ENCODE results near the gene LETM1. TPM values are rescaled to one million over a fixed set of nuclear protein-coding genes. Genes with fewer than 3 reads are reported as not detected.

The LETM1 gene
- total and polyA plus RNA-seq, 2 of the 8 experiments (the other 6 are each of a cell fraction or from before 2014, with no cell fraction given): 19.8 to 50.1 TPM

DNA sequence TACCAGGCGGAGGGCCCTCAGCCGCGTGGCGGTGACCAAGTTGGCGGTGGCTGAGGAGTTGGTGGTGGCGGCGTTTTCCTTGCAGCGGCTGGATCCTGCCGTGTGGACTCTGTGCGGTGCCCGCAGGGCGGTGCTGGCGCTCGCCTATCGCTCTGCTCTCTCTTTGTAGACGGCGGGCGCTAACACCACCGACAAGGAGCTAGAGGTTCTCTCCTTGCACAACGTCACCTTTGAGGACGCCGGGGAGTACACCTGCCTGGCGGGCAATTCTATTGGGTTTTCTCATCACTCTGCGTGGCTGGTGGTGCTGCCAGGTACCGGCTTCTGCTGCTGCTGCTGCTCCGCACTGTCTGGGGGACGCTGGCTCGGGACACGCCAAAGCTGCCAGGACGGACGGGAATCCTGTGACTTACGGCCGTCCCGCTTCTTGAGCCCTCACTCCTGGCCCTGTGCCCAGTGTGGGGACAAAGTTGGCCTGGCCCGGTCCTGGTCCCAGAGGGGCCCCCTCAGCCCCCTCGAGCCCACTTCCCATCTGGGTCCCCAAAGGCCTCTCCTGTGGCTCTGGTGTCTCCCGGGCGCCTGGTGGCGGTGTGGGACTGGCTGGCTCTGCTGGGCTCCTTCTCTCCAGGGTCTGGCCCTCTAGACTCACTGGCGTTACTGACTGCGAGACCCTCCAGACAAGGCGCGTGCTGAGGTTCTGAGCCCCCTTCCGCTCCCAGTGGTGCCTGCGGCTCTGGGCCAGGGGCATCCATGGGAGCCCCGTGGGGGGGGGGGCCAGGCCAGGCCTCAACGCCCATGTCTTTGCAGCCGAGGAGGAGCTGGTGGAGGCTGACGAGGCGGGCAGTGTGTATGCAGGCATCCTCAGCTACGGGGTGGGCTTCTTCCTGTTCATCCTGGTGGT, 52.2 kb downstream of the LETM1 start:
- no peak overlapping the region for H2AFZ ChIP-seq (ENCODE audit: low read length)
- no peak overlapping the region for H2BK20ac ChIP-seq (ENCODE audit: low read length)
- no peaks in the 10 kb centered on the region for H3K9me3 ChIP-seq (ENCODE audit: insufficient read depth in 2 of 2, low read depth in 1 of 2, low read length in 1 of 2)
- DNase-seq (ENCODE audit: low read depth in 1 of 2, low spot score in 2 of 2) (no peak), FAIRE-seq (no peak)
- no peak overlapping the region for H3K4ac ChIP-seq (replicated peaks; ENCODE audit: insufficient read length, low read depth, low read length)
- no peak overlapping the region for H3K14ac ChIP-seq (ENCODE audit: insufficient read length)
- H2BK12ac ChIP-seq (ENCODE audit: low read depth, low read length): no peak overlapping the region
- H2BK15ac ChIP-seq (ENCODE audit: low read length): no peak overlapping the region
- no peaks in the 10 kb centered on the region for H3K27me3 ChIP-seq (replicated peaks in 1 of 4; ENCODE audit: control insufficient read depth in 3 of 4, extremely low read depth in 1 of 4, insufficient read depth in 3 of 4, low read length in 3 of 4)
- H4K5ac ChIP-seq (ENCODE audit: insufficient read length, low read depth, low read length): no peak overlapping the region
- no peak overlapping the region for H4K91ac ChIP-seq (replicated peaks; ENCODE audit: insufficient read length, low read length)
- no peaks in the 10 kb centered on the region; the same call in 1 of the 2 replicates for H3K79me1 ChIP-seq (ENCODE audit: low read depth, low read length)
- no peak overlapping the region for H3K9ac ChIP-seq (replicated peaks in 1 of 4; ENCODE audit: extremely low read depth in 1 of 4, low read depth in 3 of 4, low read length in 3 of 4)
- no peak overlapping the region for H3K4me2 ChIP-seq (ENCODE audit: insufficient read depth in 1 of 2, low read depth in 2 of 2, low read length in 2 of 2)
- H2AK5ac ChIP-seq (ENCODE audit: low read depth, low read length): no peak overlapping the region
- H2BK5ac ChIP-seq (ENCODE audit: low read depth, low read length): no peak overlapping the region
- ChIA-PET CTCF (ENCODE audit: partially characterized antibody) (interaction anchor here (1.0 to 71.2 kb wide), 6 partner anchors 12 to 96 kb away, joined by 3 to 2507 read pairs (median 4); no protein-coding TSS in a partner anchor), POLR2A (ENCODE audit: partially characterized antibody) (interaction anchor here (0.7 to 4.3 kb wide), 6 partner anchors 9 to 1123 kb away, joined by 3 to 15 read pairs (median 5); partner anchors contain the start of gene FGFR3)
- H3K4me1 ChIP-seq (replicated peaks in 1 of 4; ENCODE audit: control insufficient read depth in 3 of 4, insufficient read depth in 4 of 4, low read length in 3 of 4): no peaks in the 10 kb centered on the region
- H3K4me3 ChIP-seq (ENCODE audit: extremely low read depth in 1 of 4, insufficient read depth in 2 of 4, low read depth in 3 of 4, low read length in 4 of 4): no peak overlapping the region
- no peaks in the 10 kb centered on the region; the same call in 1 of the 2 replicates for H3K23me2 ChIP-seq (ENCODE audit: low read depth, low read length)
- H2BK120ac ChIP-seq (replicated peaks; ENCODE audit: low read depth, low read length): no peak overlapping the region
- H4K8ac ChIP-seq (ENCODE audit: extremely low read depth, insufficient read depth, low read length): no peak overlapping the region; the same call in 1 of the 2 replicates
- H3K36me3 ChIP-seq (ENCODE audit: control insufficient read depth in 2 of 4, insufficient read depth in 4 of 4, low read length in 3 of 4): peaks cover 0 to 32% (median 15%) of the 10 kb centered on the region in 4 experiments; a peak in 5 of 8 replicates
- WGBS, 2 experiments (ENCODE audit: extremely low coverage in 1 of 2, insufficient coverage in 1 of 2, insufficient read length in 1 of 2, insufficient replicate concordance in 2 of 2, low coverage in 1 of 2, low lambda C conversion rate in 2 of 2, missing lambda C conversion rate in 1 of 2): 96% methylated on average over 41 of the region's 51 CpGs; no CpG with 5 or more reads in 1 of the 2 experiments
- H3K56ac ChIP-seq (replicated peaks; ENCODE audit: insufficient read length, low read depth, low read length): no peak overlapping the region
- H3K18ac ChIP-seq (ENCODE audit: extremely low read depth, low read length): no peak overlapping the region
- no peak overlapping the region for H3K27ac ChIP-seq (ENCODE audit: low read depth, low read length)
- peaks cover 3 to 9% of the 10 kb centered on the region in 2 experiments for H4K20me1 ChIP-seq (replicated peaks in 1 of 2; ENCODE audit: control insufficient read depth in 1 of 2, insufficient read depth in 2 of 2, low read length in 2 of 2)
- TF ChIP-seq POU5F1 (IDR thresholded peaks at IDR 0.05; ENCODE audit: low read depth, low read length) (no peak), FOSL1 (IDR thresholded peaks at IDR 0.05; ENCODE audit: insufficient read depth, low read depth, low read length) (no peak), EZH2 (IDR thresholded peaks at IDR 0.05; ENCODE audit: low read depth, low read length, severe bottlenecking) (no peak), ZNF274 (IDR thresholded peaks at IDR 0.05; ENCODE audit: borderline replicate concordance, extremely low read depth, low read length) (no peak), JUN (IDR thresholded peaks at IDR 0.05; ENCODE audit: low read depth, low read length) (no peak), TBP (IDR thresholded peaks at IDR 0.05; ENCODE audit: low read depth, low read length) (no peak)
- TF ChIP-seq, protein P1, sequence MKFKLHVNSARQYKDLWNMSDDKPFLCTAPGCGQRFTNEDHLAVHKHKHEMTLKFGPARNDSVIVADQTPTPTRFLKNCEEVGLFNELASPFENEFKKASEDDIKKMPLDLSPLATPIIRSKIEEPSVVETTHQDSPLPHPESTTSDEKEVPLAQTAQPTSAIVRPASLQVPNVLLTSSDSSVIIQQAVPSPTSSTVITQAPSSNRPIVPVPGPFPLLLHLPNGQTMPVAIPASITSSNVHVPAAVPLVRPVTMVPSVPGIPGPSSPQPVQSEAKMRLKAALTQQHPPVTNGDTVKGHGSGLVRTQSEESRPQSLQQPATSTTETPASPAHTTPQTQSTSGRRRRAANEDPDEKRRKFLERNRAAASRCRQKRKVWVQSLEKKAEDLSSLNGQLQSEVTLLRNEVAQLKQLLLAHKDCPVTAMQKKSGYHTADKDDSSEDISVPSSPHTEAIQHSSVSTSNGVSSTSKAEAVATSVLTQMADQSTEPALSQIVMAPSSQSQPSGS (IDR thresholded peaks at IDR 0.05; ENCODE audit: low read length): no peak
- H3K79me2 ChIP-seq (ENCODE audit: control insufficient read depth in 1 of 2, insufficient read depth in 2 of 2, low read length in 2 of 2): no peaks in the 10 kb centered on the region
- no peak overlapping the region for H3K23ac ChIP-seq (ENCODE audit: insufficient read length)
